Measurements from ENCODE around the gene VTI1A.

- TF ChIP-seq EZH2 (IDR thresholded peaks at IDR 0.05), result no peak
- TF ChIP-seq POLR2AphosphoS5 (IDR thresholded peaks at IDR 0.05; ENCODE audit: borderline replicate concordance, low read depth, low read length), result no peak
Observed at GRCh38 chr10:112581921-112582320, 134.9 kb downstream of the VTI1A start.

All from SK-N-MC (cell line).